Measurements from ENCODE around the gene TTPAL.
"Not testable (repeated sequence)": the region's sequence is repeated elsewhere in the genome, so short reads cannot be mapped to it uniquely, and the experiment has no call there.

TTPAL gene

DNA sequence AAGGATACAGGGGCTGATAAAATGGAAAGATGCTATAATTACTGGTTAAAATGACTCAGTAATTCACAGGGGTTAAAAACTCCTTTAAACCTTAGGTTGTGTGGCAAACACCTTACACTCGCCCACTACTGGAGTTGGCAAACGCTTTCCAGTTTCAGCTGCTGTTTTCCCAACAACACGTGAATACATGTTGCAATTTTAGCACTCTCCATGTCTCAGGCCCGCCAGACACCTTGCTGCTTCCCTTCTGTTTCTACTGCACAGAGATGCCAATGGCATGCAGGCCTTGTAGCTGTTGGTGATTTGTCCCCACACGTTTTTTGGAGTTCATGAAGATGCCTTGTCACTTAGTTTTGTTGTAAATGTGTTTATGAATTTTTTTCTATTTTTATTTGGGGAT, 5.3 kb upstream of the TTPAL start:
- DNase-seq: no peak

DNA sequence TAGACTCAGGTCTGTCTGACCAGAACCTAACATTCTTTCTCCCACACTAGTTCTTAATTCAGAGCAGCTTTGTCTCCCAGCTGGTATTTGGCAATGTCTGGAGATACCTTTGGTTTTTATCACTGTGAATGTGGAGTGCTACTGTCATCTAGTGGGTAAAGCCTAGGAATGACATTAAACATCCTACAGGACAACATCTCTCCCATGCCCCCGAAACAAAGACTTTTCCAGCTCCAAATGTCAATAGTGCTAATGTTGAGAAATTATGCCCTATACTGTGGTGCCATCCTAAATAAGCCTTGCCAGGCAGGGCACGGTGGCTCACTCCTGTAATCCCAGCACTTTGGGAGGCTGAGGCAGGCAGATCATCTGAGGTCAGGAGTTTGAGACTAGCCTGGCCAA, 4.2 kb upstream of the TTPAL start:
- DNase-seq: no peak

DNA sequence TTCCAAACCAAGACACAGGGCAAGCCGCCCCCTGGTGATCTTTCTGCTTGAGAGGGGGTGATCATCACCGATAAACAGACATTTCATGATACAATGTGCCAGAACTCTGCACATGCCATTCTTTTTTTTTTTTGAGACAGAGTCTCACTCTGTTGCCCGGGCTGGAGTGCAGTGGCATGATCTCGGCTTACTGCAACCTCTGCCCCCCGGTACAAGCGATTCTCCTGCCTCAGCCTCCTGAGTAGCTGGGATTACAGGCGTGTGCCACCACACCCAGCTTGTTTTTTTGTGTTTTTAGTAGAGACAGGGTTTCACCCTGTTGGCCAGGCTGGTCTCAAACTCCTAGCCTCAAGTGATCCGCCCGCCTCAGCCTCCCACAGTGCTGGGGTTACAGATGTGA, 3.4 kb upstream of the TTPAL start:
- not testable (repeated sequence) for DNase-seq

DNA sequence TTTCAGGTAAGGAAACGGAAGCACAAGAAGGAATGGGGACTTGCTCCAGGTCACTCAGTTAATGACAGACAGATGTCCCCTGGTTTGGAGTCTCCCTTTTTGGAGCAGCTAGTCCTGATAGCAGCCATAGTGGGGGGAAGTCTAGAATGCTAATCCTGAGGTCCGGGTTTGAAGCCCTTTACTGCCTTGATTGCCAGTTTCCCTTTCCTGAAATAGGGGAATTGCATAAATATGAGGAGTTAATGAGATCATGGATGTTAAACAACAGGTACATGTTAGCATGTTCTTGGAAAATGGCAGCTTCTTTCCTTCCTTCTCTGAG, 341 bp upstream of the TTPAL start:
- no peak for DNase-seq

DNA sequence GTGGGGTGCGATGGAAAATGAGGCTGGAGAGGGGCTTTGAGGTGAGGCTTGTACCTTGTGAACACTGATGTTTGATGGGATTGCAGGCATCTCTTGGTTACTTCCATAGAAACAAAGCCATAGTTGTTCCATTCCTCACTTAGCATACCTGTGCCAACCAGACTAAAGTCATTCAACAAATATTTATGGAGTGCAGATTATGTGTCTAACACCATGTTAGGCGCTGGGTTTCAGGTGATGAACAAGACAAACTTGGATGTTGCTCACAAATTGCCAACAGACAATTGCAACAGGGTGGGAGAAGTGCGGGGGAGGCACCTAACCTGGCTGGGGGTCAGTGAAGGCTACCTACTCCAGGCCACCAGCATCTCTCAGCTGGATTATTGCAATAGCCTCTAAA, 1.5 kb downstream of the TTPAL start:
- DNase-seq: no peak

DNA sequence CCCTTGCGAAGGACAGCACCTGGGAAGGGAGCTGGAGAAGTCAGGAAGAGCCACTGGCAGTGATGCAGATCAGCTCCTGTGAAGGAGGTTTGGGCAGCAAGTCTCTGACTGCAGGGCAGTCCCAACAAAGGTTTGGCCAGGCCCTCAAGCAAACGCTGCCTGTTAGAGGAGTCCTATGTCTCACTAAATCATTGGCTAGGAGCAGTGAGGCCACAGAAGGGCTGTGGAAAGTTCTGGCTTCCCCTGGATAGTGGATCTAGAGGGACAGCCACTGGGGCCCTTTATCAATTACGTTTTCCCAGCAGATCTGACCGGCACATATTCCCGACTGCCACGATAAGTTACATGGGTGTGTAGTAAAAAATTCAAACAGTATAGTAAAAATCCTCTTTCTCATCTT, 2.5 kb downstream of the TTPAL start:
- DNase-seq: no peak

DNA sequence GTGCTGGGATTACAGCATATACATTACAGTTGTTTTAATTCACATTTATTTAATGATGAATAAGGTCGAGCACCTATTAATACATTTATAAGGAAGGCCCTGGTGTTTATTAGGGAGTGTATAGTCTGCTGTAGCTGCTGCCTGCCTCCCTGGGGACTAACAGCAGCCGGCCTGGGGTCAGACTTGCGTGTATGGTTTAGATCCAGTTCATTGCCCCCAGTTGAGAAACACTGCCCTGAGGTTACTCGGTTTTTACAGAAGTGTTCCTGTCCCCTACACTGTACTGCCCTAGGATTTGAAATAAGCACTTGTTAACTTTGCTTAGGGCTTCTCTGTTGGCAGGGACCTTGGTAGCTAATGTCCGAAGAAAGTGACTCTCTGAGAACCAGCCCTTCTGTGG, 4.0 kb downstream of the TTPAL start:
- no peak for DNase-seq

DNA sequence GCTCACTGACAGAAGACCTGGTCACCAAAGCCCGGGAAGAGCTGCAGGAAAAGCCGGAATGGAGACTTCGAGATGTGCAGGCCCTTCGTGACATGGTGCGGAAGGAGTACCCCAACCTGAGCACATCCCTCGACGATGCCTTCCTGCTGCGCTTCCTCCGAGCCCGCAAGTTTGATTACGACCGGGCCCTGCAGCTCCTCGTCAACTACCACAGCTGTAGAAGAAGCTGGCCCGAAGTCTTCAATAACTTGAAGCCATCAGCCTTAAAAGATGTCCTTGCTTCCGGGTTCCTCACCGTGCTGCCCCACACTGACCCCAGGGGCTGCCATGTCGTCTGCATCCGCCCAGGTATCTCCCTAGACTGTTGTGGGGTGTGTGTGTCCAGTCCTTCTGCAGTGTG, 4.4 kb downstream of the TTPAL start:
- DNase-seq: no peak

DNA sequence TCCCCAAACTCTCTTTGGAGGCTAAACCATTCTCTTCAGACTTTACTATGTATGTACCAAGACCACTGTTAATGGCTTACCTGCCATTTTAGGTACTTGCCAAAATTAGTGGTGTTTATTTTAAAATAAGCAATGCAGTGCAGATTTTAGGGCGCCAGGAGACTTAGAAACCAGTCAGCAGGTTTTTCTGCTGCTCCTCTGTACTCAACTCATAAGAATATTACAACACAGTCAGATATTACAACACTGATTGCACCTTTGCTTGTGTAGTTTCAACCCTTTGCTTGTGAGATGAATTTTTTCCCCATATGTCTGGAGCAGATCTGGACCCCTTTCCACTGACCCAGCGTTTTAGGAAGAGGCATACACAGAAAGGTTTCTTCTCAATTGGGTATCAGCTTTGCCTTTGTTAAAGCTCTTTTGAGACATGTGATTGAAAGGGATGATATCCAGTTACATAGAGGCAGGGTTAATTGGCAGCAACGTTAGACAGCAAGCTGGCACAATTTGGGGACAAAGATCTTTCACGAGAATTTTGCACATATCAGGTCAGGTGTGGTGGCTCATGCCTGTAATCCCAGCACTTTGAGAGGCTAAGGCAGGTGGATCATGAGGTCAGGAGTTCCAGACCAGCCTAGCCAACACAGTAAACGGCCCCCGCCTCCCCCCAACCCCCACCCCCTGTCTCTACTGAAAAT, 6.2 kb downstream of the TTPAL start:
- no peak for DNase-seq

DNA sequence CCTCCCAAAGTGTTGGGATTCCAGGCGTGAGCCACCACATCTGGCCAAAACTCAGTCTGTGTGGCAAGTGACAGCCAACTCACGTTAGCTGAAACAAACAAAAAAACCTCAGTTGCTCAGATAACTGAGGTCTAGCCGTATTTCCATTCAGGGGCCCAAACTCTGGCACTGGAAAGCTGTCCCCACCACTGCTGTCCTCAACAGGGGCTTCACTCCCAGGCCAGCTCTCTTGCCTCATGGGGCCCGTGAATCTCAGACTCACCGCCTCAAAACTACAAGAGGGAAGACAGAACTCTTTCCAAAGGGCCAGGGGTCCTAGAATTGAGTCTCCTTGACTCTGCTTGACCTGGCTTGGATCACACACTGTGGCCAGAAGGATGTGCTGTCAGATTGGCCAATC, 7.4 kb downstream of the TTPAL start:
- no peak for DNase-seq

DNA sequence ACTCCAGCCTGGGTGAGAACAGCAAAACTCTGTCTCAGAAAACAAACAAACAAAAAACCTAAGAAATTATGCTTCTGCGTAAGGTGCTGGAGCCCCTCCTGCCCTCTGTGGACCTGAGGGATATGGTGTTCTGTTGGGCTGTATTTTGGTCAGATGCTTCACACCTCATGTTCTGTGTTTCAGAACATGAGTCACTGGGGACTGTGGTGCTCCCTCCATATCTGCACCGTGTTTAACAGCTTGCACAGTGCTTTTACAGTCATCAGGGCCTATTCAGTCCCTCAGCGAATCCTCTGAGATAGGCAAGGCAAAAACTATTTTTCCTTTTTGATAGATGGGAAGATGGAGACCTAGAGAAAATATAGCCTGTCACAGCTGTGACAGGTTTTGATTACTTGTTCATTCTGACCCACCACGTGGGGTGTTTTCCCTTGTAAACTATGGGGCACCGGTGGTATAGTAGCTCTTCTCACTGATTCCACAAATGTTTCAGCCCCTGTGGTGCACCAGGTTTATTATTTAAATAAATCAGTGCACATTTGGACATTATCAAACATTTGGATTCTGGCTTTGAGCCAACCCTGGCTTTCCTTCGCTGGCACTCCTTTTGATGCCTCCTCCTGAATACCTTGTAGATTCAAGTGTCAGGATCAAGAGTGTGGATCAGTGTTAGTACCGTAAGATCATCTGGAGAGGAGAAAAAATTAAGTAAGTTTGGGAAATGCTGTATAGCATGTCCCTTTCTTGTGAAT, 9.6 kb downstream of the TTPAL start:
- no peak for DNase-seq

DNA sequence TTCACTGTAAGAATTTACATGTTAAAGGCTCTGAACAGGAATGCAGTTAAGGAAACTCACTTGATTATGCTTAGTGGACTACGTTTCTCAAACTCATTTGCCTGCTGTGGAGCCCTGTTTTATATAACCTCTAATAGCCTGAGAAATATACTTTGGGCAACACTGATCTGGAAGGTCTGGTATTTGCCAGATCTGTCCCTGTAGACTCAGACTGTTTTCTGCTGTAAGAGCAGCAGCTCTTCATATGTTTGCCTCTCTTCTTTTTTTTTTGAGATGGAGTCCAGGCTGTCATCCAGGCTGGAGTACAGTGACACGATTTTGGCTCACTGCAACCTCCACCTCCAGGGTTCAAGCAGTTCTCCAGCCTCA, 10.1 kb downstream of the TTPAL start:
- DNase-seq: no peak

DNA sequence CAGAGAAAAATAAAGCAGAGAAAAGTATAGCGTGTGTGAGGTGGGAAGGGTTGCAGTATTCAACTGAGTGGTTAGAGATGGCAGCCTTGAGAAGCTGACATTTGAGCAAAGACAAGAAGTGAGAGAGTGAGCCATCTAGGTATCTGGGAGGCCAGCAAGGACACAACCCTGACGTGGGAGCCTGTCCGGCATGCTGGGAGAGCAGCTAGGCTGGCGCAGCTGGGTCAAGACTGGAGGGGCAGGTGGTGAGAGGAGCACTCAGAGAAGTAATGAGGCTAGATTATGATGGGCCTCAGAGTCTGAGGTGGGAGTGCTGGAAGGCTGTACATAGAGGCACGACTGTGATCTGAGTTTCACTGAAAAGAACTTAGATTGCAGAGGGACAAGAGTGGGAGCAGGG, 12.9 kb downstream of the TTPAL start:
- DNase-seq: no peak

DNA sequence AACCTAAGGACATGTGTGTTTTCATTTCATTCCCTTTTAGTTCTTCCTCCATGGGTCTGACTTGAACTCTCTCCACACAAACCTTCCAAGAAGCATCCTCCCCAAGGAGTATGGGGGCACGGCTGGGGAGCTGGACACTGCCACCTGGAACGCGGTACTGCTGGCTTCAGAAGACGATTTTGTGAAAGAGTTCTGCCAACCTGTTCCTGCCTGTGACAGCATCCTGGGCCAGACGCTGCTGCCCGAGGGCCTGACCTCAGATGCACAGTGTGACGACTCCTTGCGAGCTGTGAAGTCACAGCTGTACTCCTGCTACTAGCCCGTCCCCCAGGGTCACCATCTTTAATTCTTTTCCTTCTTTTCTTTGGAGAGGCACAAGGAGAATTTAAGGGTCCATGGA, 13.5 kb downstream of the TTPAL start:
- no peak for DNase-seq

DNA sequence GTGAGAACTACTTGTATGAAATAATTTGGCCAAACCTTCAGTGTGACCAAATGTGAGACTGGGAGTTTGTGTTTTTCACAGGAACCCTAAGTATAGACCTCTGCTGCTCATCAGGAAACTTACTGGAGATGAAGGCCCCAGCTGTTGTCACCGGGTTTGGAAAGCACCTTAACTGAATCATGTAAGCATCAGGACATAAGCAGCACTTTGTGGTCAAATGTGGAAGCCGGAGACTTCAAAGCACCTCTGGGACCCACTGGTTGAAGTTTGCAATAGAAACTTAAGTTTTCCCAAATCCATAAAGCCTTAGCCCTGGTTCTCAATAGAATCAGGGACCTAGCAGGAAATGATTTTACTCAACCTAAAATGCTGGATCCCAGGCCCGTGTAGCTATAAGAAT, 14.3 kb downstream of the TTPAL start:
- peak; percentile 8 for DNase-seq

DNA sequence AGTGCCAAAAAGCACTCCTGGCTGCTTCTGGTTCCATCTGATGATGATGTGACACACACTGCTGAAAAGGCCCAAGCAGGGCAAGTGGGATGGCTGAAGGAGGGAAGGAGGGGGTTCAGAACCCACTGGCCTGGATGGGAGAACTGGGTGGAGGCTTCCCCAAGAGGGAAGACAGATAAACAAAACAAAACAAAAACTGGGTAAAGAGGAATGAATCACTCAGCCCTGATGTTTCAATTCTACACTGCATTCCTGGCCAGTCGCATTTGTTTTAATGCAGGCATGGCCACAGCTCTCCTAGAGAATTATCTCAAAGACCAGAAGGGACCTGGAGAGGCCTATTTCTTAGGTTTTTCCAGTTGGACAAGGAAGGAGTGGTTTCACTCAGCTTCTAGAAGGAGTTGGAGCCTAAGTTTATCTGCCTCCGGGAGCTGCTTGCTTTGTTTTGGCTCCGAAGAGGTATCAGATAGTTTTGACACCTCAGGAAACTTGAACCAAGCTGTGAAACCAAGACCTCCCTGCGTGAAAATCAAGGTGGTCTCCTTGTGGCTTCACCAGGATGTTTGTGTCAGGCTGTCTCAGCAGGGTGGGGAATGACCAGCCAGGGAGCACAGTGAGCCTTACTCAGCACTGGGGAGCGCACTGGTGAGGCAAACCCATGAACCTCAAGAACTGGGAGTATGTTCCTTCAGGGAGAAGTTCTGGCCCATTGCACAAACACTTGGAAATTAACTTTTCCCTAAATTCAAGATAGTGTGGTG, 16.1 kb downstream of the TTPAL start:
- DNase-seq: peak; percentile 42

DNA sequence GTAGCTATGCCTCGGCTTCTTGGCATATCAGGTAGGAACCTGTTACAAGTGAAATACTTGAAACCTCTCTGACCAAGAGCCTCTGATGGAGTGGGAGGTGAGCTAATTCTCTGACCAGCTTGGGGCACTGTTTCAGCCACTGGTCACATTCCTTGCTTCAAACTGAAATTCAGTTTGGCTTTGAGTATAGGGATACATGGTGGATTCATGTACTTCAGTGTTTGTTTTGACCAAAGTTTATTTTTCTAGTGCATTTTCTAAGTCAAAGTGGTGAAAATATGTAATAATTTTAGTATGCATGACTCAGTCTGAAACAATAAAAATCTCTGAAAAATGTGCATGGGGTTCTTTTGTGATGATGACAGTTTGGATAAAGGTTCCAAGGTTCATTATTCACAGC, 18.6 kb downstream of the TTPAL start:
- no peak for DNase-seq

DNA sequence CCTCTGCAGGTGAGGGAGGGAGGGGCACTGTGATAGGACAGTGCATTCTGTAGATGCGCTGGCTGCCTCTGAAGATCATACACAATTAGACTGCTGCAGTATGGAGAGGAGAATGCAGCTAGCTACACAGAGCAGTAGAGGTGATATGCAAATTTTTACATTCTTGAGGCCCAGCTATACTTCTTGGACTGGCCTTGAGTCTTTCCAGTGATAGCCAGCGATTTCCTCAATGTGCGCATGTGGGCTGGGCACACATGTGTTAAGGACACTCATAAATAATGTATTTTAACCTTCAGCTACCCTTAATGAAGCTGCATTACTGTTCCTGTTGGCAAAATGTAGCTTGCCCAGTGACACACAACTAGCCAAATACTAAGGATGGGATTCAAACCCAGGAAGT, 19.0 kb downstream of the TTPAL start:
- DNase-seq: no peak

DNA sequence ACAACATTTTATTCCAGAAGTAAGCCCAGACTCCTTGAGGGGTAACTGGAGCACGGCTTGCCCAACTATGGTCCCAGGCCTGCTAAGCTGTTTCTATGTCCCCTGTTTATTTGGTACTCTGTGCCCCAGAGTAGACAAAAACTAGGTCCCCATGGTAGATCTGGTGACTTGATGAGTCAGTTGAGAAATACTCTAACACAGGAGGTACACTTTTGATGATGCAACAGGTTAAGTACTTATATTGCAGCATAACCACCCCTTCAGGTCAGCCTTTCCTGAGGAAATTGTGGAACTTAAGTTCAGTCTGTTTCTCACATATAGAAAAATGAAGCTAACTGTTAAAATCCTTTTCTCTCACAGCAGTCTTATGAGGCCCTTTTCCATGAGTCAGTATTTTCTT, 19.6 kb downstream of the TTPAL start:
- DNase-seq: peak; percentile 37

DNA sequence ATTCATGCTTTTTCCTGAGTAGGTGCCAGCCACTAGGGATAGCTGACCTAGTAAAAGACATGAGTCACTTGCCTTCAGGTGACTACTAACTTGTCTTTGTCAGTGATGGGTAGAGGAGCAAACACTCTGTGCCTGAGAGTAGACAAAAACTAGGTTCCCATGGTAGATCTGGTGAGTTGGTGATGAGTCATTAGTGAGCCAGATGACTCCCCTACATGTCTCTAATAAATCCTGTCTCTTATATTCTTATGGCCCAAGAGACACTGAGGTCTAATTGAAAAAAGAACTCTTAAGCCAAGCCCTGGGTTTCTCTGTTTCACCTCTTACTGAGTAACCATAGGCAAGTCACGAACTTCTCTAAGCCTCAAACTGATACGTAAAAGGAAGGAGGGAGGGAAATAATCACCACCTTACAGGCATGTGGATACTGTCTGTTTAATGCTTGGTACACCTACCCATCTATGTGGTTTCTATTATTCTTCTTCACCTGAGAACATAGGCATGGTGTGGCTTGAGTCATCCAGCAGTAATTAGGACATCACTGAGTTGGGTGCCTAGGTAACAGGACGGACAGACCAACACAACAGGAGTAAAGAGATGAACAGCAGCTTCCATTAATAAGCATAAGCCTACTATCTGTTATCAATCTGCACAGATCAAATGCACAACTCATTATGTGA, 20.3 kb downstream of the TTPAL start:
- peak; percentile 77 for DNase-seq

DNA sequence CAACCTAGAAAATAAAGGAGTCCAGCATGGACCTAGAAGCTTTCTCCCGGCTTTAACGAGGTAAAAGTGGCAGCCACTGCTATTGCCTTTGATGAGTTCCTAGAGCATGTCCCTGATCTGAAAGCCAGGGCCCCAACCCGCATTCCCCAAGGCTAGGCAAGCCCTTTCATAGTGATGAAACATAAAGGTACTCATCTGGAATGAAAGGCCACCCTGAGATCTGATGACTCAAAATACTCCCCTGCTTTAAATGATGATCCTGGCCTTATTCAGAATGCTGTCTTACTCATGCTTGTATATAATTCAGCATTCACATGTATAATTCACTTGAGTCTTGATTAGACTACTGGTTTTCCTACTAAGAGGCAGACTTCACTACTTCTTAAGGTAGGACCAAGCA, 21.3 kb downstream of the TTPAL start:
- no peak for DNase-seq

DNA sequence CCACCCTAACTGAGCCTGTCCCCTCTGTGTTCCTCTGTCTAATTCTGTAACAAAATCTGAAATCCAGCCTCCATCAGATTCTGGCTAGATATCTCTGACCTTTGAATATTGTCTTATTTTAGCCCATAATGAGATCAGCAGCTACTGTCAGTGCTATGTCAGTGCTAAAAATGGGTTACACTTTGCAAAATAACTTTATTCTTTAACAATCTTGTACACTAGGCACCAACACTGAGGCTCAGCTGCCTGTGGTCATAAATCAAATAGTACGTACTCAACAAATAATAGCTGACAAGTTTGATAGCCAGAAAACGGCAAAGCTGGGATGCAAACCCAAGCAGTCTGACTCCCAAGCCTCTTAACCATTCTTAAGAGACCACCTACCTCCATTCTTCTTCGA, 22.1 kb downstream of the TTPAL start:
- no peak for DNase-seq

DNA sequence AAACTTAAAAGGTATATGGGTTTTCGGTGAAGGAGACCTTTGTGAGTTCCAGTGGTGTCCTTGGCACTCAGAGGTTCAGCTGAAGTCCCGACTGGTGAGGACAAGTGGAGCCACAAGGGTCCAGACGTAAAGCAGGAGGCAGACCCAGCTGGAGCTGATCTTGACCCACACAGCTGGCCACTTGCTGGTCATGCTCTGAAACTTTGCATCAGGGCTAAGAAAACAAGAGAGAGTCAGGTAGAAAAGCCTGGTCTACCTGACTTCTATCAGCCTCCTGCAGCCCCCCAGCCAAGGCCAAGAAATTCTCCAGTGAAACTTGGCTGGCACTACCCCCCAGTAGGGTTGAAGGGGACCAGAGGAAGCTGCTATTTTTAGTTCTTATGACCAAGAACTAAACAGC, 24.5 kb downstream of the TTPAL start:
- DNase-seq: no peak

DNA sequence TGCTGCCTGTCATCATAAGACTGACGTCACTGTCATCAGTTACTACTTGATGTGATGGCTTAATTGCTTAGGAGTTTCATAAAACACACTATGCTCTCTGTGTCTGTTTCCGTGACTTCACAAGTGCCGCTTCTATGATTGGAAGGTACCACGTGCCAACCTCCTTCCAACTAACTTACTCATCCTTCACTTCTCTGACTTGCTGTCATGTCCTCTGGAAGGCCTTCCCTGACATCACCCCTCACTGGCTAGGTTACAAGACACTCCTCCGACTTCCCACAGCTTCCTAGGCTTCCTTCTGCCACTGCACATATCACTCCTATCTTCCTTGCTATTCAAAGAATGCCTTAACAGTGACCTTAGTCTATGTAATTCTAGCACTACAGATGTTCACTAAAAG, 25.8 kb downstream of the TTPAL start:
- no peak for DNase-seq

Data from CD4-positive, alpha-beta T cell treated with Interleukin-4 for 4 hours (primary cell).